AG04449 (cell line): ENCODE measurements around the gene TMTC2.
"Not testable (repeated sequence)": the region's sequence is repeated elsewhere in the genome, so short reads cannot be mapped to it uniquely, and the experiment has no call there.

ENCODE experiments used
- CTCF ChIA-PET: fragments of 350-600 bp; formaldehyde crosslinking; extraction: SDS; loops from one replicate; lab custom pipeline; 2021; ENCODE audit warnings: antibody characterized with exemption; lab: Yijun Ruan, JAX
- POLR2A ChIA-PET: fragments of 400-600, 350-600 bp; formaldehyde crosslinking; extraction: SDS; loops from one replicate; lab custom pipeline; 2020; ENCODE audit warnings: antibody characterized with exemption, inconsistent platforms; lab: Yijun Ruan, JAX
- DNase-seq: peaks from one replicate; pipeline ENCODE4 v3.0.0-alpha.2; 2010; ENCODE audit warnings: low read depth, low spot score
- H3K4me3 ChIP-seq: 2 replicates; pipeline ENCODE4 v1.5.1; 2011; ENCODE audit warnings: low read depth, mild to moderate bottlenecking, control low read depth, low read length
- CTCF ChIP-seq: IDR thresholded peaks from one replicate; pipeline ENCODE4 v1.5.1; 2011; ENCODE audit warnings: mild to moderate bottlenecking, moderate library complexity, low read length, control low read depth, inconsistent platforms; ENCODE audit not compliant: insufficient read depth; ENCODE audit errors: missing control alignments

The TMTC2 gene

DNA sequence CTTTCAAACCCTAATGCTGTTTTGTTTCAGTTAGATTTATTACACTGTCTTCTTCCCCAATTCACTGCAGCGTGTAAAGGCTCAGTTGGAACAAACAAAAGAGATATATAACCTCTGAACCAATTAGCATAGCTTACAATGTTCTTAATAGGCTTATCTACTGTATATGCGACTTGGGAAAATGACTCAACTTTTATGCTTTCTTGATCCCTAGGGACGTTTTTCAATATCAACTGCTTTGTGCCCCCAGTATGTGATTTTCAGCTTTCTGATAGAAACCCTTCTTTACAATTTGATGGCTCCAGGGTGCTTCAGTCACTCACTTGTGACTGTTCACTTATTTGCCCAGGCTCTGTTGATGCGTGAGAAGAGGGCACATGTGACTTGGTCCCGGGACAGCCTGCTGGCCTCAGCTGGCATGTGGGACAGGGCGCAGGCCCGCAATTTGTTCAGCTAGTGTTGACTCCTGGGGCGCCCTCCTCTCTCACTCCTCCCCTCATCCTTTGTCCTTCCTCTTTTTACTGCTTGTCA lies 107.1 kb downstream of the TMTC2 start:
- CTCF ChIA-PET = no interaction called here
- POLR2A ChIA-PET = no interaction called here
- DNase-seq = no peak
- no peak overlapping the region for H3K4me3 ChIP-seq
- TF ChIP-seq CTCF = no peak

GRCh38 chr12:82797480-82797879 lies 110.8 kb downstream of the TMTC2 start:
- ChIA-PET CTCF (no interaction called here), POLR2A (no interaction called here)
- H3K4me3 ChIP-seq = no peak overlapping the region
- TF ChIP-seq CTCF = no peak
- no peak for DNase-seq

DNA sequence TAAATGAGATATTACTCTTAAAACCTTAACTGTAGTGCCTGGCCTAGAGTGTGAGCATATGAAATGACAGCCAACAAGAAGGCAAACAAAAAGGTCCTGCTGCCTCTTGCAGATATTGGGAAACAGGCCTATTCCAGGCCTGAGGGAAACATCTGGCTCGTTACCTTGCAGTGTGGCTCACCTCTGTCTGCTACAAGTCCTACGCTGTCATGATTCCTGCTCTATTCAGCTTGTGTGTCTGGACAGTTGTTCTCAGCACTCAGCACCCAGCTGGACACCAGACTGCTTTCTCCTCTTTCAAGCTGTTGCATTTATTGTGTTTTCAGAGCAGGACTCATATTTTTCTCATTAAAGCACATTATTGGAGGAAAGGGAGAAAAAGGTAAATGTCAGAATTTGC lies 113.5 kb downstream of the TMTC2 start:
- POLR2A ChIA-PET = no interaction called here
- CTCF ChIA-PET = no interaction called here
- no peak for TF ChIP-seq CTCF
- DNase-seq = no peak
- H3K4me3 ChIP-seq = no peak overlapping the region

- TF ChIP-seq CTCF = no peak
- ChIA-PET POLR2A (no interaction called here), CTCF (no interaction called here)
- DNase-seq = no peak
- H3K4me3 ChIP-seq = no peak overlapping the region
These were observed 115.4 kb downstream of the TMTC2 start for GRCh38 chr12:82801951-82802610.

- POLR2A ChIA-PET = no interaction called here
- TF ChIP-seq CTCF = no peak
- H3K4me3 ChIP-seq = no peak overlapping the region
- no peak for DNase-seq
- CTCF ChIA-PET = no interaction called here
These were observed 116.5 kb downstream of the TMTC2 start for GRCh38 chr12:82803201-82803600.

- CTCF ChIA-PET = no interaction called here
- POLR2A ChIA-PET = no interaction called here
- no peak for DNase-seq
- TF ChIP-seq CTCF = no peak
- no peak overlapping the region for H3K4me3 ChIP-seq
These were observed 117.9 kb downstream of the TMTC2 start for GRCh38 chr12:82804601-82805000.

DNA sequence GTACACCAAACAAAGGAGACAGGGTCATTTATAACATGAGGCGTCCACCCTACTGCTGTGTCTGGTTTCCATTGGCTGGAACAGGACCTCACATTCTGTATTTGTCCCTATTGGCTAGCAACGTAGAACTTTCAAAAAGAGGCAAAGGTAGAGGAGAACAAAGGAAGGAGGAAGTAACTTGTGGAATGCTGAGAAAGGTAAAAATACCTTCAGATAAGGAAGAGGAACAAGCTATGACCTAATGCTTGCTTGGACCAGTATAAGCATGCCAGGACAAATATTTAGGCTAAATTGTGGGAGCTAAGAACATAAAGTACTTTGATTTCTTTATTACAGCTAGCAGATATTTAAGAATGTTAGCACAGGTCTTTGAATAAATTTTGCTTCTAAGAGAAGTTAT lies 118.3 kb downstream of the TMTC2 start:
- DNase-seq, CTCF ChIA-PET, H3K4me3 ChIP-seq, POLR2A ChIA-PET: not testable (repeated sequence)
